Activated naive CD4-positive, alpha-beta T cell treated with anti-CD3 and anti-CD28 coated beads, Interleukin-2, amount 10 ng/mL, durations not matched to agents 7 days and 5 days (primary cell): ENCODE results near the gene INPP4A.

Experiments
- CTCF ChIA-PET: fragments of 350-600 bp; sonication (Branson Sonifier 250); formaldehyde crosslinking; loops from one replicate; lab custom pipeline; 2021; ENCODE audit warnings: antibody characterized with exemption; lab: Charles Lee
- DNase-seq: peaks from one replicate; pipeline ENCODE4 v3.0.0-alpha.2; 2020
- H3K27ac Mint-ChIP-seq: one replicate; pipeline ENCODE4 v1.8.0; 2021; ENCODE audit warnings: mild to moderate bottlenecking, moderate library complexity, mixed read lengths
- H3K27me3 Mint-ChIP-seq: one replicate; pipeline ENCODE4 v1.8.0; 2021; ENCODE audit warnings: mild to moderate bottlenecking, mixed read lengths
- H3K36me3 Mint-ChIP-seq: one replicate; pipeline ENCODE4 v1.8.0; 2021; ENCODE audit warnings: mixed read lengths
- H3K4me1 Mint-ChIP-seq: one replicate; pipeline ENCODE4 v1.8.0; 2021; ENCODE audit warnings: mixed read lengths
- H3K4me3 Mint-ChIP-seq: one replicate; pipeline ENCODE4 v1.8.0; 2021; ENCODE audit warnings: mild to moderate bottlenecking, moderate library complexity, mixed read lengths
- H3K9me3 Mint-ChIP-seq: one replicate; pipeline ENCODE4 v1.8.0; 2021; ENCODE audit warnings: mixed read lengths

INPP4A gene

DNA sequence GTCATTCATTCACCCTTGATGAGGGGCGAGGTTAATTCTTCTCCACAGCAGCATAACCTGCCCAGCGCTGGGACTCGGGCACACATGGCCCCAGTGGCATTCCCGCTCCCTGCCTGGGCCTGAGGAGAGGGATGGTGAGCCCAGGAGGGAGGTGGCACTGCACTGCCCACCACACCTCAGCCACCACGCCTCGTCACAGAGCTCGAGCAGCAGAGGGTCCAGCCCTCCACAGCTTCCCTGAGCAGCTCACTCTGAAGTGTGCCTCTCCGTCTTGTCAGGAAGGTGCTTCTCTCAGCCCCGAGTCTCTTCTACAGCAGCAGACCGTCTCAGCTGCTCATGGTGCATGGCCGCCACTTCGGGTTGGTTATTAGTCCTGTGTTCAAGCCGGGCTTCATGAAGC, 128.8 kb downstream of the INPP4A start:
- Mint-ChIP-seq H3K9me3 (no peaks in the 10 kb centered on the region), H3K27me3 (no peaks in the 10 kb centered on the region), H3K36me3 (peaks cover 77% of the 10 kb centered on the region), H3K4me3 (no peak overlapping the region), H3K27ac (no peak overlapping the region), H3K4me1 (no peaks in the 10 kb centered on the region)
- CTCF ChIA-PET, result no interaction called here
- peak; percentile 10 for DNase-seq

DNA sequence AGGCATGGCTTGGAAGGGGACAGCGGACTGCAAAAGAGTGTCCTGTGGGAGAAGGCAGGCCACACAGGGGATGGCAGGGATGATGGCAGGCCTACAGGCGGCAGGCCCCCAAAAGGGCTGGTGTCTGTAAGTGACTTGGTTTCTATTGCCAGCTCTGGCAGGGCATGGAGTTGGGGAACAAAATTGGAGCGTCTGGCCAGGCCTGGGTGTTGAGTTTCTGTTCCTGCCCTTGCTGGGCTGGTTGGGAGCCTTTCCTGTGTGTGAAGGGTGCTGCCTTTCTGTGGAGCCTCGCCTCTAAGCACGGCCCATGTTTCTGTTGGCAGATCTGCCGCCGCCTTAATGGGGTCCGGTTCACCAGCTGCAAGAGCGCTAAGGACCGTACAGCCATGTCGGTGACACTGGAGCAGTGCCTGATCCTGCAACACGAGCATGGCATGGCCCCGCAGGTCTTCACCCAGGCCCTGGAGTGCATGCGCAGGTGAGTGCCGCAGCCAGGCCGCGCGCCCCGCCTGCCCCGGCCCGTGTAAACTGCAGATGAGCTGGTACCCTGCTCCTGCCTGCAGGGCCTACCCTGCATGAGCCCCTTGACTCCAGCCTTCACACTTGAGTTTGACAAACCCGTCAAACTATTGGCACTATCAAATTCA, 132.1 kb downstream of the INPP4A start:
- H3K4me1 Mint-ChIP-seq, result no peaks in the 10 kb centered on the region
- no peak overlapping the region for H3K4me3 Mint-ChIP-seq
- peak; percentile 11 for DNase-seq
- H3K36me3 Mint-ChIP-seq, result peaks cover 67% of the 10 kb centered on the region
- no peaks in the 10 kb centered on the region for H3K27me3 Mint-ChIP-seq
- H3K27ac Mint-ChIP-seq, result no peak overlapping the region
- CTCF ChIA-PET, result no interaction called here
- H3K9me3 Mint-ChIP-seq, result no peaks in the 10 kb centered on the region

DNA sequence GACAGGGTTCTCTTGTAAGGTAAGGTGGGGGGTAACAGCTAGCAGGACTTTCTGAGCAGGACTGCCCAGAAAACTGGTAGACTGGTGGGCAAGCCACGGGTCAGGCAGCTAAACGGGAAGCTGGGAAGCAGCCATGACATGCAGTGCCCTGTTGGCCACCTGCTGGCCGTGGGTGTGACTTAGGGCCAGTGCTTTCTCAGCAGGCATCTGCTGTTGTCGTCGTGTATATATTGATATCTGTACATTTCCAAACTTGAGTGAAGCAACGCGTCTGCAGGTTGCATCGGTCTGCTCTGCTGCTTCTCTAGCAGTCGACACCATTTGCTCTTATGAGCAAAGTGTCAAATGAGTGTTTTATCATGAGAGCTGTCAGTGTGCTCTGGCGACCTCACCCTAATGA, 132.7 kb downstream of the INPP4A start:
- Mint-ChIP-seq H3K9me3 (no peaks in the 10 kb centered on the region), H3K36me3 (peaks cover 69% of the 10 kb centered on the region), H3K4me1 (no peaks in the 10 kb centered on the region), H3K4me3 (no peak overlapping the region), H3K27me3 (no peaks in the 10 kb centered on the region), H3K27ac (no peak overlapping the region)
- CTCF ChIA-PET, result interaction anchor here (2.3 kb wide), 1 partner anchor 21 kb away, joined by 5 read pairs; no protein-coding TSS in a partner anchor
- peak; percentile 8 for DNase-seq

DNA sequence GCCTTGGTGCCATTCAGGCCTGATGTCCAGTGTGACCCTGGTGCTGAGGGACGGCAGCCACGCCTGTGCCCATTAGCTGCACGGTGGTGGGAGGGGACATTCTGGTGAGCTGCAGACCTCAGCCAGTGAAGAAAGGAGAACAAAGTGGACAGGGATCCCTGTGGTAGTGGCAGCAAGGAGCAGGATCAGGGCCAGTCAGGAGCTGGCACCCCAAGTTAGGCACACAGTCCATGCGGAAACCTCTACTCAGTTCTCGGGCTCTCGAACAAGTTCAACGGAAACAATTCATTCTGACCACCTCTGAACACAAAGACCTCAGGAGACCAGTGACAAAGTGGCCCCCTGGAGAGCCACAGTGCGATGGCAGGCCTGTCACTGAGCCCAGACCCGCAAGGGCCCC, 133.6 kb downstream of the INPP4A start:
- Mint-ChIP-seq H3K9me3 (no peaks in the 10 kb centered on the region), H3K36me3 (peaks cover 68% of the 10 kb centered on the region), H3K4me1 (no peaks in the 10 kb centered on the region), H3K27ac (peak overlapping the region; percentile 53), H3K27me3 (no peaks in the 10 kb centered on the region), H3K4me3 (no peak overlapping the region)
- CTCF ChIA-PET, result interaction anchor here (2.3 kb wide), 1 partner anchor 22 kb away, joined by 5 read pairs; no protein-coding TSS in a partner anchor
- DNase-seq, result no peak

DNA sequence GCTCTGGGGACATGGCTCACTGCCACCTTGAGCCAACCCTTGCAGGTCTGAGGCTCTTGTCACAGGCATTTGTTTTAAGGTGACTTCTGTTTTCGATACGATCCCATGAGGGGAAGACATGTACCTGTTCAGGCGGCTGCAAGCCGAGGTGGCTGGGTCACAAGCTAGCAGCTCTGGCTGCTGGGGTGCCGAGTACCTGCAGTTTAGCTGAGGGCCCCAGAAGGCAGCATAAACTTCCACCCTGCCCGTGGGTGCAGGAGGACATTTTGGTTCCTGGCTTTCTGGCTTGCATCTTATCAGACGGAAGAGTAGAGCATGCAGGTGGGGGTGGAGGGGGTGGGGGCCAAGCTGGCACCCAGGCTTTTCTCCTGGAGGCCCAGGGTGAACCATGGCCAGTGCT, 135.3 kb downstream of the INPP4A start:
- no peak for DNase-seq
- Mint-ChIP-seq H3K27me3 (no peaks in the 10 kb centered on the region), H3K4me3 (no peak overlapping the region), H3K36me3 (peaks cover 67% of the 10 kb centered on the region), H3K4me1 (no peaks in the 10 kb centered on the region), H3K9me3 (no peaks in the 10 kb centered on the region), H3K27ac (no peak overlapping the region)
- CTCF ChIA-PET, result interaction anchor here (1.1 to 1.5 kb wide), 3 partner anchors 11 to 257 kb away, joined by 3 to 4 read pairs (median 4); no protein-coding TSS in a partner anchor

DNA sequence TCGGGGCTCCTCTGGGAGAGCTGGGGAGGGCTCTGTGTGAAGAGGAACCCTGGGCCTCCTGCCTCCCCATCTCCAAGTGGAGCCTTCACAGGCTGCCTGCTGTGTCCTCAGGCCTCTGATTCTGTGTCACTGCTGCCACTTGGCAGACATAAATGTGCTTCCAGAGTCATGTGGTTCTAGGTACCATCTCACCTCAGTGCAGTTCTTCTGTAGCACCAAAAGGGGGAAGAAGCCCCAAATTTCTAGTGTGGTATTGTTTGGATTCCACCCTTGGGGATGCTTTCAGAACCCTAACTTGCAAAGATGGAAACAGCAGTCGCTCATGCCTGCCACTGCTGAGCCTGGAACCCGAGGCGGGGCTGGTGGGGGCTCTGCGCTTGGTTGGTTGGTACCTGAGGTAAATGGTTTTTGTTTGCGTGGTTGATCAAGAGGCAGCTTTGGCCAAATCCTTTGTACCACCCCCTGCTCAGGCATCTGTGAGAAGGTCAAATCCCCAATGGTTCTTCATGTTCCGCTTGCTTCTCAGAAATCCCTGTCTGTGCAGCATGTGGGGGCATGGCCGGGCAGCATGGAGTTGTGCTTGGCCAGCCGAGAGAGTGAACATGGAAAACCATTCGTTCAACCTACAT, 136.1 kb downstream of the INPP4A start:
- H3K9me3 Mint-ChIP-seq, result no peaks in the 10 kb centered on the region
- no peak for DNase-seq
- H3K4me1 Mint-ChIP-seq, result no peaks in the 10 kb centered on the region
- no peaks in the 10 kb centered on the region for H3K27me3 Mint-ChIP-seq
- no peak overlapping the region for H3K4me3 Mint-ChIP-seq
- CTCF ChIA-PET, result interaction anchor here (1.1 to 1.5 kb wide), 3 partner anchors 12 to 256 kb away, joined by 3 to 4 read pairs (median 4); no protein-coding TSS in a partner anchor
- H3K27ac Mint-ChIP-seq, result no peak overlapping the region
- peaks cover 65% of the 10 kb centered on the region for H3K36me3 Mint-ChIP-seq

DNA sequence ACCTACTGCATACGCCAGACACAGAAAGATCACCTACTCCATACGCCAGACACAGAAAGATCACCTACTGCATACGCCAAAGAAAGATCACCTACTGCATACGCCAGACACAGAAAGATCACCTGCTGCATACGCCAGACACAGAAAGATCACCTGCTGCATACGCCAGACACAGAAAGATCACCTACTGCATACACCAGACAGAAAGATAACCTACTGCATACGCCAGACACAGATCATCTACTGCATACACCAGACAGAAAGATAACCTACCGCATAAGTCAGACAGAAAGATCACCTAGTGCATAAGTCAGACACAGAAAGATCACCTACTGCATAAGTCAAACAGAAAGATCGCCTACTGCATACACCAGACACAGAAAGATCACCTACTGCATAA, 137.9 kb downstream of the INPP4A start:
- no peak overlapping the region for H3K4me3 Mint-ChIP-seq
- no peaks in the 10 kb centered on the region for H3K4me1 Mint-ChIP-seq
- DNase-seq, result no peak
- no peaks in the 10 kb centered on the region for H3K27me3 Mint-ChIP-seq
- H3K36me3 Mint-ChIP-seq, result peaks cover 67% of the 10 kb centered on the region
- H3K27ac Mint-ChIP-seq, result no peak overlapping the region
- no peaks in the 10 kb centered on the region for H3K9me3 Mint-ChIP-seq
- CTCF ChIA-PET, result no interaction called here

DNA sequence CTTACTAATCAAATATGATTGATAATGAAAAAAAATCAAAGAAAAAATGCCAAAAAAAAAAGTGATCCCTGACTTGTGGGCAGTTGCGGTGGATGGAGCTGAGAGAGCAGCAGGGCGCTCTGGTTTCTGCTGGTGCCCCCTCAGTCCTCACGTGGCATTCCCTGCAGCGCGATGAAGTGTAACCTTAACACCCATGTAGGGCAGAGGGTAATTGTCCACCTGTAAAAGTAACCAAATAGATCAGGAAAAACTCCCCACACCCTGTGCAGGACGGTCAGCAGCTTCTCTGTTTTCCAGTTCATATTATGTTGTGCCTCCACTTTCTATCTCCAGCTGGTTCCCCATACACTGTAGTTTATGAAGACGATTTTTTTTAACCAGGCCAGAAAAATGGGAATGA, 138.6 kb downstream of the INPP4A start:
- Mint-ChIP-seq H3K27me3 (no peaks in the 10 kb centered on the region), H3K4me3 (no peak overlapping the region), H3K4me1 (peaks cover 2% of the 10 kb centered on the region), H3K9me3 (no peaks in the 10 kb centered on the region), H3K36me3 (peaks cover 63% of the 10 kb centered on the region), H3K27ac (no peak overlapping the region)
- DNase-seq, result no peak
- CTCF ChIA-PET, result interaction anchor here (1.3 kb wide), 1 partner anchor 14 kb away, joined by 3 read pairs; no protein-coding TSS in a partner anchor

DNA sequence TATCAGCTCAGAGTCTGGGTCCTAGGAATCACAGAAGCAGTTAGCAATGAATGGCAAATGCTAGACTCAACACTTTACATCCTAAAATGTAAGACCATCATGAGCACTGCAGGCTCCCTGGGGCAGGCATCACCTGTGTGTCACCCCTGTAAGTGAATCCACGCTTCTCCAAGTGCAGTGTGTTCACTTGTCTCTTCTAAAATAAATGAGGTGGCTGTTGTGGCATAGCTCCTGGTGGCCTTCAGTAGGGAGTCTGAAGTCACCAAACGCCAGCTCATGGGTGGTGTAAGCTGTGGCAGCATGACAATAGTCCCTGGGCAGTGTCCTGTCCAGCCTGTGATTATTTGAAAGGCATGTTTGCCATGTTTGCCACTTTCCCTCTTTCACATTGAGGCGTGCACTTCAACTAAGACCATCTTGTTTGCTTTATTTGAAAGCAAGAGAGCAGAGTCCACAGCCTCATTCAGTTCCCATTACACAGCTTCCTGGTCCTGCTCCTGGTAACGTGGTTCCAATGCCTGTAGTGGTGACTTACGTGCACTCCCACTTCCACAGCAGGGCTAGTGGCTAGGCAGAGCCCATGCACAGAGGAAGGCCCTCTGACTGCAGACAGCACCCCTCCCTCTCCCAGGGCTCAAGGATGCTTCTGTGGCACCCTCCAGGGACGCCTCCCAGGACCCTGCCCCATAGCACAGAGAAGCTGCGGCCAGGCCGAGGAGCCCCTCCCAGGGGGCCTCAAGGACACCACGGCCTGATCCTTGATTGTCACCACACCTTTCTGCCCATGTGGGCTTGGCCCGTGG, 139.4 kb downstream of the INPP4A start:
- Mint-ChIP-seq H3K36me3 (peaks cover 66% of the 10 kb centered on the region), H3K27ac (no peak overlapping the region), H3K4me1 (peaks cover 6% of the 10 kb centered on the region), H3K27me3 (no peaks in the 10 kb centered on the region), H3K9me3 (no peaks in the 10 kb centered on the region), H3K4me3 (no peak overlapping the region)
- CTCF ChIA-PET, result interaction anchor here (1.3 kb wide), 1 partner anchor 15 kb away, joined by 3 read pairs; no protein-coding TSS in a partner anchor
- DNase-seq, result no peak

DNA sequence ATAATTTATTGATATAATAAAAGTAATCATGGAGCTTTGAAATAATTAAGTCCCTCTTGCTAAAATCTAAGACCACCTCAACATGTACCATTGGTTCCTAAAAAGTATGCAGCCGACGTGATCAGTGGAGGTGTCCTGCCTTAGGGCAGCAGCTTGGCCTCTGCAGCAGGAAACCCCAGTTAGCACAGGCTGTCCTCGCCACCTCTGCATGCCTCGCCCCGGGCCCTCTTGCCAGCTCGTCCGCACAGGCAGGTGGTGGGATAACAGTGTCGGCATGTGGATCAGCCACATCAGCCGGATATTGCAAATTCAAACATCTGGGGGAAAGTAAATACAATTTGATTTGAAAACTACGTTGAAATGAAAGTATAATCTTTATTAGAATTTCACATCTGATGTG, 140.7 kb downstream of the INPP4A start:
- H3K27me3 Mint-ChIP-seq, result no peaks in the 10 kb centered on the region

DNA sequence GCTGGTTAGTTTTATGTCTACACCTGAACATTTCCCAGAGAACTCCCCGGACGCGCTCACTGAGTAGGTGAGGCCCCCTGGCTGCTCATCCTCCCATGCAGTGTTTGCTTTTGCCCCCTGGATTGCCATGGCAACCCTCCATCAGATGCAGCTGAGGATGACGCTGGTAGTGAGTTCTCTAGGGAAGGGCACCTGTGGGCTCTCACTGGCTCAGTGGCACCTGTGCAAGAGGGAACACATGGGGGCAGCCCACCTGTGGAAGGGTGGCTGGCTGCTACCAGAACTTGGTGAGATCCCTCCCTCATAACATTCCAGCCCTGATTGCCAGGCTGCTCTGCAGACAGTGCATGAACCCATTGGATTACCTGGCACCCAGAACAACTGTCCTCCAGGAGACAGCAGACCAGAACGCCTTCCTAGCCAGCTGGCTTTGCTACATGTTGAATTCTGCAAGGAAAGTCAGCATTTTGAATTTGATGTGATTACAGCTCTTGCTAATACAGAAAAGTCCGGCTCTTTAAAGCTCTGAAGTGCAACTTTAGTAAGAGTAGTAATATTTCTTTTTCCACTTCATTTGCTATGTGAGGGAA, 142.0 kb downstream of the INPP4A start:
- no peak overlapping the region for H3K4me3 Mint-ChIP-seq
- no peaks in the 10 kb centered on the region for H3K9me3 Mint-ChIP-seq
- peak overlapping the region; percentile 5 for H3K27ac Mint-ChIP-seq
- peaks cover 18% of the 10 kb centered on the region for H3K4me1 Mint-ChIP-seq
- CTCF ChIA-PET, result interaction anchor here (1.1 kb wide), 1 partner anchor 107 kb away, joined by 3 read pairs; no protein-coding TSS in a partner anchor
- DNase-seq, result no peak
- peaks cover 68% of the 10 kb centered on the region for H3K36me3 Mint-ChIP-seq
- H3K27me3 Mint-ChIP-seq, result no peaks in the 10 kb centered on the region

More for the DNA sequence above, 140.7 kb downstream of the INPP4A start:
- Mint-ChIP-seq H3K4me3 (no peak overlapping the region), H3K4me1 (peaks cover 11% of the 10 kb centered on the region), H3K27ac (no peak overlapping the region), H3K36me3 (peaks cover 61% of the 10 kb centered on the region), H3K9me3 (no peaks in the 10 kb centered on the region)
- no peak for DNase-seq
- CTCF ChIA-PET, result interaction anchor here (1.0 to 1.3 kb wide), 2 partner anchors 21 to 98 kb away, joined by 3 read pairs; no protein-coding TSS in a partner anchor

DNA sequence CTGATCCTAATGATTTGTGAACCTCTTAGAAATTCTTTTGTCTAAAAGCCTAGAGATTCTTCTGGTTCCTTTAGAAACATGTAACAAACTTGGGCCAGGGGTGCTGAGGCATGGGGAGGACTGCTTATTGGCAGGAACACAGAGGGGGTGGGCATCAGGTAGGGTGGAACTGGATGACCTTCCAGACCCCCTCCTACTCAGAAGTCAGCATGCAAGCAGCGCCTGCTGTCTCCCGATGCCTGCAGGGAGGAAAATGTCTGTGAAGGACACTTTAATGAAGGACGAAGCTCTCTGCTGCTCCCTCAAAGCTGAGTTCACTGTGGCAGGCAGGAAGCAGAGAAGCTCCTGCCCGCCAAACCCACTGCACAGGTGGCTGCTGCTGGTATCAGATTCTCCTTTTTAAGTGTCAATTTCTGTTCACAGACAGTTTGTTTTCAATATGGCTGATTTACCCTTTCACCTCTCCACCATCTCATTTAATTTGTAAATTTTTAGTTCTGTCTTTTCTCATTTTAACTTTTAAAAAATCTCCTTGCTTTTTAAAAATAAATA, 144.3 kb downstream of the INPP4A start:
- Mint-ChIP-seq H3K4me3 (no peak overlapping the region), H3K4me1 (peaks cover 21% of the 10 kb centered on the region), H3K36me3 (peaks cover 73% of the 10 kb centered on the region), H3K27ac (peak overlapping the region; percentile 52), H3K9me3 (peaks cover 7% of the 10 kb centered on the region), H3K27me3 (no peaks in the 10 kb centered on the region)
- CTCF ChIA-PET, result interaction anchor here (1.1 kb wide), 1 partner anchor 20 kb away, joined by 3 read pairs; no protein-coding TSS in a partner anchor
- DNase-seq, result no peak

DNA sequence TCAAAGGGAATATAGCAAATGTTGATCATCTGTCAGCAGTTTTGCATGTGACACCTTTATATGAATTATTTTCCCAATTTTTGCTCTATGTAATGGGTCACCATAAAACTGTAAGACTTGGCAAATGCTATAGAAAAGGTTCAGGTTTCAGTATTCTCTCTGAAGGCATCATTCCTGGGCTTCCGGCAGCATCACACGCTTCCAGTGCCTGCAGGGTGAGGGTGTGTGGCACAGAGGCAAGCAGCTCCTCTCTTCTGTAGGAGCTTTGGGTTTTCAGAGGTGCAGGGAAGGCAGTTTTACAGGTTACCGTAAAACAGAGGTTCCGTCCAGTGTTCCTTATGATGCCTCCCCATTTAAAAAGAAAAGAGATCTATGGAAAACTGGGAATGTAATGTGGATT, 144.8 kb downstream of the INPP4A start:
- H3K4me1 Mint-ChIP-seq, result peaks cover 21% of the 10 kb centered on the region
- H3K36me3 Mint-ChIP-seq, result peaks cover 76% of the 10 kb centered on the region
- H3K27me3 Mint-ChIP-seq, result no peaks in the 10 kb centered on the region
- CTCF ChIA-PET, result interaction anchor here (1.1 kb wide), 1 partner anchor 21 kb away, joined by 3 read pairs; no protein-coding TSS in a partner anchor
- no peak overlapping the region for H3K4me3 Mint-ChIP-seq
- DNase-seq, result no peak
- H3K27ac Mint-ChIP-seq, result no peak overlapping the region
- H3K9me3 Mint-ChIP-seq, result peaks cover 8% of the 10 kb centered on the region
